Fibroblast of peridontal ligament (primary cell): ENCODE data around the gene MIOX.

ENCODE experiments used
- DNase-seq: peaks from one replicate; pipeline ENCODE4 v3.0.0-alpha.2; 2010; ENCODE audit errors: extremely low read depth

Gene MIOX

GRCh38 chr22:50529897-50530579, 43.4 kb downstream of the MIOX start, which contains the start of gene TYMP:
TSS of gene TYMP (minus strand) at chr22:50530012. CDS start at chr22:50529709, 303 bp downstream.
- peak; percentile 71 for DNase-seq

DNA sequence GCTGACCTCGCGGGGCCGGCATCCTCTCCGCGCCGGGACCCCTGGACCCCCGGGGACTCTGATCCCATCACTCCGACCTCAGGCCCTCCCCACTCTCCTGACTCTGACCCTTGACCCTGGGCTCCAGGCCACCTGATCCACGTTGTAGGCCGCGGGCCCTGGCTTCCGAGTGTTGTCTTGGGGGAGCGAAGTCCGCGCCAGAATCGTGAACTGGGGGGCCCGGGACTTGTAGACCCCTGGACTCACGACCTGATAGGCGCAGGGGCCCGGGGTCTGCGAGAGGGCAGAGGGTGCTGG, 43.9 kb downstream of the MIOX start:
- no peak for DNase-seq

GRCh38 chr22:50530877-50531545, 44.4 kb downstream of the MIOX start:
- peak; percentile 75 for DNase-seq

DNA sequence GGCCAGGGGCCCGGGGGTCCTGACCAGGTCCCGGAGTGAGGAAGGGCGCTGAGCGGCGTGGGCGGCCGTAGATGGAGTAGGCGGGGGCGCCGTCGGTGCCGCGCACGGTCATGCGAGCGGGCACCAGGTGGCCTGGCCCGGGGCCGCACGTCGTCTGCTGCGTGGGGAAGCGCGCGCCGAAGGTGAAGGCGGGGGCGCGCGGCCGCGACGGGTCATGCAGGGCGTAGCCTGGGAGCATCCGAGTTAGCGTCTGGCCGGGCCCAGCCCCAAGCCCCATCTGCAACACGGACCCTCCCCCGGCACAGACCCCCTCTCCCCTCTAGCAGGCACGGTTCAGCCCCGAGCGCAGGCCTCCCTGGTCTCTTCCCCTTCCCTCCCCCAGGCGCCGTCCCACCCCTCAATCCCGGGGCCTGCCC, 44.9 kb downstream of the MIOX start:
- no peak for DNase-seq

GRCh38 chr22:50531962-50532674, 45.5 kb downstream of the MIOX start:
- peak; percentile 59 for DNase-seq

- no peak for DNase-seq
These were observed 46.5 kb downstream of the MIOX start for GRCh38 chr22:50532824-50533796.

DNA sequence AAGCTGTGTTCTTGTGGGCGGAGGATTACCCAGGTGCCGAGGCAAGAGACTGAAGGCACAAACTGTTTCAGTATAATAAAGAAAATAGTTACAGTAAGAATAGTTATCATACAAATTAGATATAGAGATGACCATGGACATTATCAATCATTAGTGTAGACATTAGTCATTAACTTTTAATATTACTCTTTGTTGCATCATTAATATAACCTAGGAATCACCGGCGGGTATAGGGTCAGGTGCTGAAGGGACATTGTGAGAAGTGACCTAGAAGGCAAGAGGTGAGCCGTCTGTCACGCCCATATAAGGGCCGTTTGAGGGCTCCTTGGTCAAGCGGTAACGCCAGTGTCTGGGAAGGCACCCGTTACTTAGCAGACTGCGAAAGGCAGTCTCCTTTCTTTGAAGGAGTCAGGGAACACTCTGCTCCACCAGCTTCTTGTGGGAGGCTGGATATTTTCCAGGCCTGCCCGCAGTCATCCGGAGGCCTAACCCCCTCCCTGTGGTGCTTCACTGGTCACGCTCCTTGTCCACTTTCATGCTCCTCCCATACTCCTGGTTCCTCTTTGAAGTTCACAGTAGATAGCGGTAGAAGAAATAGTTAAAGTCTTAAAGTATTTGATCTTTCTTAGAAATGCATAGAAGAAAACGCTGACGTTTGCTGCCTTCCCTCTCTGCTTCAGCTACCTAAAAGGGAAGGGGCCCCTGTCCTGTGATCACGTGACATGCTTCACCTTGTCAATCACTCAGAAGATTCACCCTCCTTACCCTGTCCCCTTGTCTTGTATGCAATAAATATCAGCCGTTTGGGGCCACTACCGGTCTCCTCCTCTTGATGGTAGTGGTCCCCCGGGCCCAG, 47.4 kb downstream of the MIOX start:
- peak; percentile 29 for DNase-seq

- DNase-seq, result no peak
These were observed 48.5 kb downstream of the MIOX start for GRCh38 chr22:50535113-50535512.

DNA sequence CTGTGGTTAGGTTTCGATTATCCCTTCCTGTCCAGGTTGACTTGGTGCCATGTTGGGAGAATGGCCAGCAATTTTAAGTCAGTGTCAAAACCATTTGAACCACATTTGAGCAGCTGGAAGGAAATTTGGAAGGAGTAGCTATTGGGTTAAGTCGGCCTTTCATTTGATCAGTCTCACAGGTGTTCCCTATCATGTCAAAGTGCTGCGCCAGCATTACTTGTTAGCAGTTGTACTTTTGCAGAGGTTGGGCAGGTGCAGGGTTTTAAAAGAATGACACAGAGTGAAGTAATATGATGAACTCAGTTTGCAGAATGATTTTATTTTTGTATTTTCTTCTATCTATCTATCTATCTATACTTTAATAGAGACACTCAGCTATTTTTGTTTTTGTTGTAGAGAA, 49.6 kb downstream of the MIOX start:
- DNase-seq, result no peak

- DNase-seq, result no peak
These were observed 51.1 kb downstream of the MIOX start for GRCh38 chr22:50537765-50538164.
